Fibroblast of the aortic adventitia (primary cell): Measurements from ENCODE around the gene KCP. TPM values are rescaled to one million over a fixed set of nuclear protein-coding genes. Genes with fewer than 3 reads are reported as not detected.

ENCODE experiments used
- DNase-seq: peaks from one replicate; pipeline ENCODE4 v3.0.0-alpha.2; 2010; ENCODE audit warnings: low read depth
- H3K4me3 ChIP-seq: 2 replicates; pipeline ENCODE4 v1.5.1; 2011; ENCODE audit warnings: low read depth, mild to moderate bottlenecking, control low read depth, low read length, moderate library complexity
- CTCF ChIP-seq: IDR thresholded peaks from 2 replicates; pipeline ENCODE4 v1.5.1; 2011; ENCODE audit warnings: mild to moderate bottlenecking, low read length, control low read depth, inconsistent platforms; ENCODE audit not compliant: insufficient read depth
- total RNA-seq: library from RNA; depleted of rRNA; stranded (reverse); fragments of >200 nt; gene quantifications from 2 replicates; pipeline ENCODE4 v1.2.3, GENCODE V29; 2012; ENCODE audit warnings: low replicate concordance

KCP gene
- total RNA-seq, 1 donor = 0.09 TPM

GRCh38 chr7:128934361-128935341 is 24.1 kb upstream of the KCP start:
- no peak for TF ChIP-seq CTCF
- DNase-seq = no peak

GRCh38 chr7:128933180-128933891 is 22.8 kb upstream of the KCP start:
- TF ChIP-seq CTCF = no peak
- no peak for DNase-seq
- H3K4me3 ChIP-seq = no peak overlapping the region

More at GRCh38 chr7:128934361-128935341, 24.1 kb upstream of the KCP start:
- H3K4me3 ChIP-seq = no peak overlapping the region

- no peak for TF ChIP-seq CTCF
- no peak for DNase-seq
- H3K4me3 ChIP-seq = no peak overlapping the region
Observed at GRCh38 chr7:128932862-128933179, 22.3 kb upstream of the KCP start.

- DNase-seq = no peak
- TF ChIP-seq CTCF = no peak
- no peak overlapping the region for H3K4me3 ChIP-seq
Observed at GRCh38 chr7:128931965-128932861, 21.7 kb upstream of the KCP start.

- no peak overlapping the region for H3K4me3 ChIP-seq
- DNase-seq = no peak
- TF ChIP-seq CTCF = no peak
Observed at GRCh38 chr7:128931190-128931798, 20.8 kb upstream of the KCP start.
